Mucosa of rectum (tissue), 2 donors: Measurements from ENCODE around the gene CPLANE2.
"Not testable (repeated sequence)": the region's sequence is repeated elsewhere in the genome, so short reads cannot be mapped to it uniquely, and the experiment has no call there.

Experiments
- H3K27ac ChIP-seq, 2 donors: one replicate each; pipeline ENCODE4 v1.7.0; 2013; ENCODE audit warnings: inconsistent platforms in 2 of 2, low read depth in 2 of 2, low read length in 2 of 2
- H3K27me3 ChIP-seq, 2 donors: one replicate each; pipeline ENCODE4 v1.7.0; 2013; ENCODE audit warnings: low read length in 2 of 2; ENCODE audit not compliant: control insufficient read depth in 2 of 2, insufficient read depth in 2 of 2
- H3K36me3 ChIP-seq, 2 donors: one replicate each; pipeline ENCODE4 v1.7.0; 2013; ENCODE audit warnings: low read length in 2 of 2; ENCODE audit not compliant: control insufficient read depth in 2 of 2, insufficient read depth in 2 of 2
- H3K4me1 ChIP-seq, 2 donors: one replicate each; pipeline ENCODE4 v1.7.0; 2013; ENCODE audit warnings: low read length in 2 of 2, mild to moderate bottlenecking in 1 of 2; ENCODE audit not compliant: control insufficient read depth in 2 of 2, insufficient read depth in 2 of 2
- H3K4me3 ChIP-seq, 2 donors: one replicate each; pipeline ENCODE4 v1.7.0; 2013; ENCODE audit warnings: low read length in 2 of 2
- H3K9ac ChIP-seq, 2 donors: one replicate each; pipeline ENCODE4 v1.7.0; 2013; ENCODE audit warnings: low read length in 2 of 2, low read depth in 1 of 2, mild to moderate bottlenecking in 1 of 2
- H3K9me3 ChIP-seq, 2 donors: one replicate each; pipeline ENCODE4 v1.7.0; 2013; ENCODE audit warnings: low read length in 2 of 2; ENCODE audit not compliant: control insufficient read depth in 2 of 2
- donor health status: healthy.
- donor health status: Normal muscosa, but diverticular disease.

CPLANE2 gene

GRCh38 chr1:16204634-16205333, 32.2 kb downstream of the CPLANE2 start:
- Histone ChIP-seq H3K36me3 (peaks cover 0 to 15% of the 10 kb centered on the region in 2 donors), H3K27me3 (no peaks in the 10 kb centered on the region), H3K27ac (no peak overlapping the region), H3K4me3 (no peak overlapping the region), H3K4me1 (peaks cover 10 to 13% of the 10 kb centered on the region in 2 donors), H3K9ac (no peak overlapping the region), H3K9me3 (no peaks in the 10 kb centered on the region)

- Histone ChIP-seq H3K4me1 (peaks cover 12 to 13% of the 10 kb centered on the region in 2 donors), H3K4me3 (no peak overlapping the region), H3K27me3 (no peaks in the 10 kb centered on the region), H3K27ac (no peak overlapping the region), H3K36me3 (peaks cover 0 to 15% of the 10 kb centered on the region in 2 donors), H3K9me3 (no peaks in the 10 kb centered on the region), H3K9ac (no peak overlapping the region)
These were observed 32.8 kb downstream of the CPLANE2 start for GRCh38 chr1:16204216-16204615.

- Histone ChIP-seq H3K4me1 (peaks cover 13 to 16% of the 10 kb centered on the region in 2 donors), H3K4me3 (no peak overlapping the region), H3K9me3 (no peaks in the 10 kb centered on the region), H3K36me3 (peaks cover 0 to 15% of the 10 kb centered on the region in 2 donors), H3K27me3 (no peaks in the 10 kb centered on the region), H3K27ac (no peak overlapping the region), H3K9ac (no peak overlapping the region)
These were observed 33.4 kb downstream of the CPLANE2 start for GRCh38 chr1:16203550-16203949.

GRCh38 chr1:16202281-16203210, 34.4 kb downstream of the CPLANE2 start:
- no peak overlapping the region for H3K4me3 ChIP-seq
- peaks cover 0 to 15% of the 10 kb centered on the region in 2 donors for H3K36me3 ChIP-seq

GRCh38 chr1:16199700-16200099, 37.3 kb downstream of the CPLANE2 start:
- H3K36me3 ChIP-seq: peaks cover 0 to 15% of the 10 kb centered on the region in 2 donors
- no peaks in the 10 kb centered on the region for H3K9me3 ChIP-seq
- H3K27me3 ChIP-seq: no peaks in the 10 kb centered on the region
- no peak overlapping the region for H3K9ac ChIP-seq
- no peak overlapping the region for H3K4me3 ChIP-seq
- peaks cover 0 to 6% of the 10 kb centered on the region in 2 donors for H3K4me1 ChIP-seq
- H3K27ac ChIP-seq: no peak overlapping the region

More at GRCh38 chr1:16202281-16203210, 34.4 kb downstream of the CPLANE2 start:
- Histone ChIP-seq H3K9ac (no peak overlapping the region), H3K4me1 (peaks cover 12 to 15% of the 10 kb centered on the region in 2 donors), H3K9me3 (no peaks in the 10 kb centered on the region), H3K27ac (no peak overlapping the region), H3K27me3 (no peaks in the 10 kb centered on the region)

GRCh38 chr1:16199157-16199501, 37.9 kb downstream of the CPLANE2 start:
- Histone ChIP-seq H3K4me3 (no peak overlapping the region), H3K27me3 (no peaks in the 10 kb centered on the region), H3K4me1 (peaks cover 0 to 6% of the 10 kb centered on the region in 2 donors), H3K27ac (no peak overlapping the region), H3K36me3 (peaks cover 0 to 12% of the 10 kb centered on the region in 2 donors), H3K9ac (no peak overlapping the region), H3K9me3 (no peaks in the 10 kb centered on the region)

GRCh38 chr1:16198444-16199156, 38.4 kb downstream of the CPLANE2 start:
- Histone ChIP-seq H3K4me3 (no peak overlapping the region), H3K27ac (no peak overlapping the region), H3K27me3 (no peaks in the 10 kb centered on the region), H3K4me1 (peaks cover 0 to 6% of the 10 kb centered on the region in 2 donors), H3K9ac (no peak overlapping the region), H3K36me3 (peaks cover 0 to 9% of the 10 kb centered on the region in 2 donors), H3K9me3 (no peaks in the 10 kb centered on the region)

- Histone ChIP-seq H3K36me3 (peaks cover 0 to 7% of the 10 kb centered on the region in 2 donors), H3K9ac (no peak overlapping the region), H3K27ac (no peak overlapping the region), H3K4me3 (no peak overlapping the region), H3K27me3 (no peaks in the 10 kb centered on the region), H3K9me3 (no peaks in the 10 kb centered on the region), H3K4me1 (peaks cover 0 to 6% of the 10 kb centered on the region in 2 donors)
These were observed 40.1 kb downstream of the CPLANE2 start for GRCh38 chr1:16196874-16197273.

- not testable (repeated sequence) for H3K9ac ChIP-seq
These were observed 40.8 kb downstream of the CPLANE2 start for GRCh38 chr1:16196139-16196538.

GRCh38 chr1:16195518-16195905, 41.5 kb downstream of the CPLANE2 start:
- Histone ChIP-seq H3K27ac (no peak overlapping the region), H3K27me3 (no peaks in the 10 kb centered on the region), H3K9ac (no peak overlapping the region), H3K4me3 (no peak overlapping the region), H3K4me1 (peaks cover 0 to 6% of the 10 kb centered on the region in 2 donors), H3K36me3 (no peaks in the 10 kb centered on the region), H3K9me3 (no peaks in the 10 kb centered on the region)

More at GRCh38 chr1:16196139-16196538, 40.8 kb downstream of the CPLANE2 start:
- H3K27ac ChIP-seq, H3K36me3 ChIP-seq, H3K4me1 ChIP-seq, H3K27me3 ChIP-seq, H3K9me3 ChIP-seq, H3K4me3 ChIP-seq: not testable (repeated sequence)
